VCaP (cell line): ENCODE measurements around the gene DTNA.

ENCODE experiments used
- H3K27ac ChIP-seq: fragments of 450-650 bp; 2 replicates; pipeline ENCODE4 v1.5.1; 2017
- TF ChIP-seq, protein P1 (sequence below): fragments of 450-650 bp; conservative IDR thresholded peaks from 2 replicates; pipeline ENCODE4 v1.5.1; 2017; ENCODE audit warnings: mild to moderate bottlenecking, moderate library complexity

Gene DTNA

GRCh38 chr18:34783501-34783900, 73.4 kb downstream of the DTNA start:
- TF ChIP-seq, protein P1, sequence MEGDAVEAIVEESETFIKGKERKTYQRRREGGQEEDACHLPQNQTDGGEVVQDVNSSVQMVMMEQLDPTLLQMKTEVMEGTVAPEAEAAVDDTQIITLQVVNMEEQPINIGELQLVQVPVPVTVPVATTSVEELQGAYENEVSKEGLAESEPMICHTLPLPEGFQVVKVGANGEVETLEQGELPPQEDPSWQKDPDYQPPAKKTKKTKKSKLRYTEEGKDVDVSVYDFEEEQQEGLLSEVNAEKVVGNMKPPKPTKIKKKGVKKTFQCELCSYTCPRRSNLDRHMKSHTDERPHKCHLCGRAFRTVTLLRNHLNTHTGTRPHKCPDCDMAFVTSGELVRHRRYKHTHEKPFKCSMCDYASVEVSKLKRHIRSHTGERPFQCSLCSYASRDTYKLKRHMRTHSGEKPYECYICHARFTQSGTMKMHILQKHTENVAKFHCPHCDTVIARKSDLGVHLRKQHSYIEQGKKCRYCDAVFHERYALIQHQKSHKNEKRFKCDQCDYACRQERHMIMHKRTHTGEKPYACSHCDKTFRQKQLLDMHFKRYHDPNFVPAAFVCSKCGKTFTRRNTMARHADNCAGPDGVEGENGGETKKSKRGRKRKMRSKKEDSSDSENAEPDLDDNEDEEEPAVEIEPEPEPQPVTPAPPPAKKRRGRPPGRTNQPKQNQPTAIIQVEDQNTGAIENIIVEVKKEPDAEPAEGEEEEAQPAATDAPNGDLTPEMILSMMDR = no peak

GRCh38 chr18:34786162-34786741, 76.2 kb downstream of the DTNA start:
- TF ChIP-seq, protein P1 = no peak
- H3K27ac ChIP-seq = no peak overlapping the region

More at GRCh38 chr18:34783501-34783900, 73.4 kb downstream of the DTNA start:
- H3K27ac ChIP-seq = no peak overlapping the region

DNA sequence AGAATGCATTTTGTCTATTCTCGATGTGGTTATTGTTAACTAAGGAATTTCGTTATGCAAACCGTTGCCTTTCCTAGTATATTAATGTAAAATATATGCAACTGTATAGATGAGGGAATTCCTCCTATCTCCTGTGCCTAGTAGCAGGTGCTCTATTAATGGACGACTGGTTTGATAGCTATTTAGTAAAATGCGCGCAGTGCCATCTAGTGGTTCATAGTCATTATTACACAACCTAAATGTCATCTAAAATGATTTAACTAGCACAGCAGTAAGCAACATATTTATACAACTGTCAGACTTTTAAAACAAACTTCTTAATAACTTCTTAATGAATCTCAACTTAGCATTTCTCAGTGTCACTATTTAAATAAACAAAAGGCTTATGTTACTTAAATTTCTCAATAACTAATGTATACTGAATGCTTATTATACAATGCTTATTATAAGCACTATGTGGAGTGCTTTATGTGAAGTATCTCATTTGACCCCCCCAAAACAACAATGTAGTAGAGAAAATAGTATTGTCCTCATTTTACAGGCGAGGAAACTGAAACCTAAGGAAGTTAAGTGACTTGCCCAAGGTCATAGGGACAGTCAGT, 77.9 kb downstream of the DTNA start:
- TF ChIP-seq, protein P1 = peak; percentile 84
- no peak overlapping the region for H3K27ac ChIP-seq

GRCh38 chr18:34789768-34790344, 79.8 kb downstream of the DTNA start:
- TF ChIP-seq, protein P1 = no peak
- H3K27ac ChIP-seq = no peak overlapping the region

DNA sequence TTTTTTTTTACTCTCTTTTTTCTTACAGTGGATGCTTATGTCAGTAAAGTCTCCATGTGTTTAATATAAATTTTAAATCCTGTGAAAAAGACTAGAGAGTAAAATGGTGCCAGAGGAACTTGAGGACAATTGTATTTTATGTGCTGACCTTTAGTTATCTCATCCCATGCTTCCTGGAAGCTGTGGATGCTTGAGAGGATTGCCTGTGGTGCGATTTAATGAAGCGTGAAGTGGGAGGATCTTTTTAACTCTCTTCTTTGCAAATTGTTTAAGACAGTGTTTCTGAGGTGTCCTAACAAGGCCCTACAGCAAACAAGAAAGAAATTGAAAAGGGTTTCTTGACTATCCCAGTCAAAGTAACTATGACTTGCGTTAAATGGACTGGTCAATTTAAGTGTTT, 84.2 kb downstream of the DTNA start:
- TF ChIP-seq, protein P1 = no peak
- H3K27ac ChIP-seq = no peak overlapping the region

- no peak overlapping the region for H3K27ac ChIP-seq
- TF ChIP-seq, protein P1 = no peak
Measured at GRCh38 chr18:34795070-34795732, 85.1 kb downstream of the DTNA start.

GRCh38 chr18:34796035-34796657, 86.0 kb downstream of the DTNA start:
- H3K27ac ChIP-seq = no peak overlapping the region
- TF ChIP-seq, protein P1 = no peak
